B cell (primary cell): Measurements from ENCODE around the gene EYS.

Experiments
- EZH2 ChIP-seq: IDR thresholded peaks from 2 replicates; pipeline ENCODE4 v1.6.1; 2012; ENCODE audit warnings: borderline replicate concordance, low read depth, mild to moderate bottlenecking, moderate library complexity, low read length; ENCODE audit not compliant: insufficient read depth, poor library complexity, severe bottlenecking
- TF ChIP-seq, protein P1 (sequence below): fragments of 200-600 bp; IDR thresholded peaks from one replicate; pipeline ENCODE4 v1.8.0; 2022; ENCODE audit warnings: antibody characterized with exemption, mild to moderate bottlenecking

- TF ChIP-seq, protein P1, sequence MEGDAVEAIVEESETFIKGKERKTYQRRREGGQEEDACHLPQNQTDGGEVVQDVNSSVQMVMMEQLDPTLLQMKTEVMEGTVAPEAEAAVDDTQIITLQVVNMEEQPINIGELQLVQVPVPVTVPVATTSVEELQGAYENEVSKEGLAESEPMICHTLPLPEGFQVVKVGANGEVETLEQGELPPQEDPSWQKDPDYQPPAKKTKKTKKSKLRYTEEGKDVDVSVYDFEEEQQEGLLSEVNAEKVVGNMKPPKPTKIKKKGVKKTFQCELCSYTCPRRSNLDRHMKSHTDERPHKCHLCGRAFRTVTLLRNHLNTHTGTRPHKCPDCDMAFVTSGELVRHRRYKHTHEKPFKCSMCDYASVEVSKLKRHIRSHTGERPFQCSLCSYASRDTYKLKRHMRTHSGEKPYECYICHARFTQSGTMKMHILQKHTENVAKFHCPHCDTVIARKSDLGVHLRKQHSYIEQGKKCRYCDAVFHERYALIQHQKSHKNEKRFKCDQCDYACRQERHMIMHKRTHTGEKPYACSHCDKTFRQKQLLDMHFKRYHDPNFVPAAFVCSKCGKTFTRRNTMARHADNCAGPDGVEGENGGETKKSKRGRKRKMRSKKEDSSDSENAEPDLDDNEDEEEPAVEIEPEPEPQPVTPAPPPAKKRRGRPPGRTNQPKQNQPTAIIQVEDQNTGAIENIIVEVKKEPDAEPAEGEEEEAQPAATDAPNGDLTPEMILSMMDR: no peak
- TF ChIP-seq EZH2: no peak
These were observed 22.0 kb upstream of the EYS start for GRCh38 chr6:65728879-65729479.
